GM18951 (cell line): ENCODE data around the gene NOL3.

Source experiments
- POLR2A ChIP-seq: IDR thresholded peaks from 4 replicates; pipeline ENCODE4 v1.6.1; 2011; ENCODE audit warnings: mild to moderate bottlenecking; ENCODE audit not compliant: insufficient read length, insufficient read depth; ENCODE audit errors: extremely low read depth
- in situ Hi-C: fragments of 300-500 bp; cut with MboI; formaldehyde crosslinking; loops from one replicate; pipeline ENCODE4 v1.12.0; 2022; ENCODE audit warnings: low sequenced_read_pairs, mixed read lengths, inconsistent platforms; ENCODE audit not compliant: unreplicated experiment

The NOL3 gene

DNA sequence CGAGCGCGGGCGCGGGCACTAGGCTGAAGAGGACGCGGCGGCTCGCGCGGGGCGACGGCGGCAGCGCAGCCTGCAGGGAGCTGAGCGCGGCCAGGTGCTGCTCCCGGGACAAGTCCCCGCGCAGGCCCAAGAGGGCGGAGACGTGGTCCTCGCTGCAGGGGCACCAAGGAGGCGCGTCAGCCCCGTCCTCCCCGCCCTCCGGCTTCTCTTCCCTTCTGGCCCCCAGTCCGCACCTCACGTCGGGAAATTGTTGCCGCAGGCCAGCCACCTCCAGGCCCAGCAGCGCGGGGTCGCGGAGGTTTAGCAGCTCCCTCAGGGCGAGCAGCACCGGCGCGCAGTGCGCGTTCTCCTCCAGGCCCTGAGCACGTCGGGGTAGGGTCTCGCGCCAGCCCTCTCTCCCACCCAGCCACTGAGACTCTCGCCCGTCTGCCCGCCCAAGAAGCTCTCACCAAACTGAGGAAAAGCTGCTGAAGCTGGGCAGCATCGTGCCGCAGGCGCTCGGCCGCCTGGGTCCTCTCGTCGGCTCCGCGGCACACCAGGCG lies 14.2 kb downstream of the NOL3 start:
- TF ChIP-seq POLR2A = no peak
- in situ Hi-C loops = no loop called here

DNA sequence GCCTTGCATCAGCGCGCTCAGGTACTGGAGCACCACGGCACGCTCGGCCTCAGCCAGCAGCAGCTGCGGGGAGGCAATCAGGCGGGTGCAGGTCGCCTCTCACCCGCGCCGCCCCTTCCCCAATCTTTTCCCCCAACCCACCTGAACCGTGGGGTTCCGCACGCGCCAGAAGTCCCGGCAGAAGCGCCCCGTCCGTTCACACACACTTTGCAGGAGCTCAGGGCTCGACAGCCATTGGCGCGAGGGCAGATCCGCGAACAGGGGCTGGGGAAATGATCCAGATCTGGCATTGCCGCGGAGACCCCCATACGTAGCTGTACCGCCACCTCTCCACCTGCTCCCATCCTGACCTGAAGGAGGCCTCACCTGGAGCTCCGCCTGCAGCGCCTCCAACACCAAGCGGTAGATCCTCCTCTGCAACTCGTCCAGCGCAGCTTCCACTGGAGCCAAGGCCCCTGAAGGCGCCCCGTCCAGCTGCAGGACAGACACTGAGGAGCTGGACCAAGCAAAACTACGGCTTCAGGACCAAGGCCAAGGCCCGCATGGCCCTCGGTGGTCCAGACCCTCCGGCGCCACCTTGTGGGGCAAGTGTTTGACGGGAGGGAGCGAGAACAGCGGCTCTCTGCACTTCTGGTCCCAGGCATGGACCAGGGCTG lies 14.8 kb downstream of the NOL3 start:
- in situ Hi-C loops = no loop called here
- TF ChIP-seq POLR2A = no peak

GRCh38 chr16:67185651-67186134 lies 15.4 kb downstream of the NOL3 start:
- no peak for TF ChIP-seq POLR2A
- in situ Hi-C loops = no loop called here

- TF ChIP-seq POLR2A = no peak
- in situ Hi-C loops = no loop called here
Observed at GRCh38 chr16:67186550-67186950, 16.2 kb downstream of the NOL3 start.

DNA sequence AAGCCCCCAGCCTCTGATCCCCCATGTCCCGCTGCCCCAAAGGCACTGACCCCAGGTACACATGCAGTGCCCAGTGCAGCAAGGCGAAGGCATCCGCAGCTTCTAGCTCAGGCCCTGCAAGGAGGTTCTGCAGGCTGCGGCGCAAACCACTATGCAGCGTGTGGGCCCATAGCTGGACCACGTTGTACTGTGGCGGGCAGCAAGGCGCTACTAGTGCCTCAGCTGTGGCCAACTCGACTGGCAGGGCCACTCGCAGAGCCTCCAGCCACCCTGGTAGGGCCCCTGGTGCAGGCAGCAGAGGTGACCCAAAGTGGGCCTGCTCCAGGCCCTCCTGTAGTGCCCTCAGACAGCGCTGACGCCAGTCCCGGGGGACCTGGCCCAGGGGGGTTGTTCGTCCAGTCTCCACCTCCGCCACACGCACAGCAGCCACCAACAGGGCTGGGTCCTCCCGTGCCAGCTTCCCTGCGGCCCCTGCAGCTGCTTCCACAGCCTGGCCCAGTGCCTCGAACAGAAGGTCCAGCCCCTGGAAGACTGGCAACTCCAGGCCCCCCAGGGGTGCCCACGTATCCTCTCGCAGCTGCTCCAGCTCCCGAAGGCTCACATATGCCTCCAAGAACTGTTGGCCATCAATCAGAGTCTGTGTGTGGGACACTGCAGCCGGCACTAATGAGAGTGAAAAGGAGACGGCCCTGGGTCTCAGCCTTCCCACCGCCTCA lies 17.0 kb downstream of the NOL3 start:
- TF ChIP-seq POLR2A = no peak
- in situ Hi-C loops = no loop called here

DNA sequence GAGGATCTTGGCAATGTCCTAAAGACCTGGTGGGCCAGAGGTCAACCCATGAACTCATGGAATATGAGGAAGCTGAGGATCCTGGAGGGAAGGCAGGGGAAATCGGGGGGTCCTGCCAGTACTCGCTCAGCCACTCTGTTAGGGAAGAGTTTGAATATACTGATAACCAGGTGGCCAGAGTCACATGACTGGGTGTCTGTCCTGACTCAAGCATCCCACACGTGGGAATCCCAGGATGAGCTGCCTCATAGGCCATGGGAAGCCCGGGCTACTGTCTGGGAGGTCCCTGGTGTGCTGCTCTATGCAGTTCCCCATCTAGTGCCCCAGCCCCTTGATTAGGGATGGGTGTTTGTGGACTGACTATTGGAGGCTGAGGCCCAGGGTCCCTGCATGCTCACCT lies 18.0 kb downstream of the NOL3 start:
- TF ChIP-seq POLR2A = no peak
- in situ Hi-C loops = no loop called here

DNA sequence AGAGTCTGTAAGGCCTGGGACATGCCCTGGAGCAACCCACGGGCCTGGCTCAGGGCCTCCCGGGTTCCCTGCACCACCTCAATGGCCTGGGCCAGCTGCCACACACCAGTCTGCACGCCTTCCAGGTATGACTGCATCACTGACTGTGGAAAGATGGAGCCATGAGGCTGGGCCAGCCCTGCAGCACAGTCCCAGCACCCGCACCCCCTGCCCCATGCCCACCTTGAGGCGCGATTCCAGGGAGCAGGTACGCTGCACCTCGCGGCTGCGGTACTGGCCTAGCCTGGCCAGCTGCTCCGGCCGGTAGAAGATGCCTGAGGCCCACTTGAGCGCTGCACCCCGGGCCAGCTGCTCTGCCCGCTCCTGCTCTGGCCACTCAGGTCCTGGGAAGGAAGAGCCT lies 18.5 kb downstream of the NOL3 start:
- in situ Hi-C loops = no loop called here

GRCh38 chr16:67190041-67190440 lies 19.7 kb downstream of the NOL3 start, which contains the start of gene EXOC3L1:
Gene EXOC3L1, minus strand, starts transcription at chr16:67190136. Its CDS starts 460 bp downstream, at chr16:67189676.
- in situ Hi-C loops = no loop called here
- no peak for TF ChIP-seq POLR2A

More for the DNA sequence above, 18.5 kb downstream of the NOL3 start:
- no peak for TF ChIP-seq POLR2A

DNA sequence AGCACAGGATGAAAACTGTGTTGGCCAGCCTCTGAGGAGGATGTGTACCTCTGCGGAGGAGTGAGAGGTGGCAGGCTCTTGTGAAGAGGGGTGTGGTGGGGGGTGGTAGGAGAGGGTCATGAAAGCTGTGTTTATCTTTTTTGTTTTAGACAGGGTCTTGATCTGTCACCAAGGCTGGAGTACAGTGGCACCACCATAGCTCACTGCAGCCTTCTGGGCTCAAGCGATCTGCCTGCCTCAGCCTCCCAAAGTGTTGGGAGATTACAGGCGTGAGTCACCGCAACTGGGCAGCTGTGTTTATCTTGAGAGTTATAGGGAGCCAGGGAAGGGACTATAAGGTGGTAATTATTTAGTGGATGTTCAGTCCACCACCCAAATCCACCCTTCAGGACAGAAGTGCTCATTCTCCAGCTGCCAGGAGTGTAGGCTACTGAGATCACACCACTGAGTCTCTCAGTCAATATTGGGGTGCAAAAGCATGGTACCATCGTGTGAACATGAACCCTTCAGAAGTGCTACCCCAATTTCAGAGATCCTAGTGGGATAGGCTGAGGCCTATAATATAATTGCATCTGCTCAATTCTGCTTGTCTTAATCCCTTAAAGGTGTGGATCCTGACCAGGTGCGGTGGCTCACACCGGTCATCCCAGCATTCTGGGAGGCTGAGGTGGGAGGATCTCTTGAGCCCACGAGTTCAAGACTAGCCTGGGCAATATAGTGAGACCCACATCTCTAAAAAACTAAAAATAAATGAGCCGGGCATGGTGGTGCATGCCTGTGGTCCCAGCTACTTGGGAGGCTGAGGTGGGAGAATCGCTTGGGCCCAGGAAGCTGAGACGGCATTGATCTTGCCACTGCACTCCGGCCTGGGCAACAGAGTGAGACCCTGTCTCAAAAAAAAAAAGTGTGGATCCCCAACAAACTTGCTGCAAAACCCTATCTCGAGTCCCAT lies 20.4 kb downstream of the NOL3 start:
- no peak for TF ChIP-seq POLR2A
- in situ Hi-C loops = no loop called here

- in situ Hi-C loops = no loop called here
Observed at GRCh38 chr16:67191411-67191994, 21.2 kb downstream of the NOL3 start.

GRCh38 chr16:67191995-67192681 lies 21.8 kb downstream of the NOL3 start, which contains the start of gene E2F4:
Gene E2F4, plus strand, starts transcription at chr16:67192155. Its CDS starts 73 bp downstream, at chr16:67192228.
- in situ Hi-C loops = no loop called here
- peak; percentile 88 for TF ChIP-seq POLR2A

More at GRCh38 chr16:67191411-67191994, 21.2 kb downstream of the NOL3 start:
- TF ChIP-seq POLR2A = no peak
